GM12873 (cell line): ENCODE results near the gene TDRD3.
A peak's percentile ranks its signal among the peaks of the same experiment; 100 is the strongest.

Experiments used
- TF ChIP-seq, protein P1 (sequence below): IDR thresholded peaks from 2 replicates; pipeline ENCODE4 v1.5.1; 2012; ENCODE audit warnings: low read depth, mild to moderate bottlenecking, moderate library complexity, low read length, control low read depth; ENCODE audit not compliant: insufficient read depth; ENCODE audit errors: missing control alignments

Gene TDRD3

DNA sequence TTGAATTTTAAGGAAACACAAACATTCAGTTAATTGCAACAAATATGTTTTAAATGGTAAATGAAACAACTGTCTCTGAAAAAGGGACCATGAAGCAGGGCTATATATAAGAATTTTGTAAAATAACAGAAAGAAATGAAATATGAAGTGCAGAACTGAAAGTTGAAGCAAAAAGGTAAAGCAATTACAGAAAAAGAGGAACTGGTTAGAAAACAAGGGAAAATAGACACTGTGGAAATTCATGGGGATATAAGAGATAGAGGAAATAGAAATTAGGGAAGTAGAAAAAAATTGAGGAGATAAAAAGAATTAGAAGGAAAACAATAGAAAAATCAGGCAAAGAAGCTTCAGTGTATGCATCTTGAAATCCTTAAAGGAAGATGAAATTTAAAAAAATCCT, 40.0 kb upstream of the TDRD3 start:
- TF ChIP-seq, protein P1, sequence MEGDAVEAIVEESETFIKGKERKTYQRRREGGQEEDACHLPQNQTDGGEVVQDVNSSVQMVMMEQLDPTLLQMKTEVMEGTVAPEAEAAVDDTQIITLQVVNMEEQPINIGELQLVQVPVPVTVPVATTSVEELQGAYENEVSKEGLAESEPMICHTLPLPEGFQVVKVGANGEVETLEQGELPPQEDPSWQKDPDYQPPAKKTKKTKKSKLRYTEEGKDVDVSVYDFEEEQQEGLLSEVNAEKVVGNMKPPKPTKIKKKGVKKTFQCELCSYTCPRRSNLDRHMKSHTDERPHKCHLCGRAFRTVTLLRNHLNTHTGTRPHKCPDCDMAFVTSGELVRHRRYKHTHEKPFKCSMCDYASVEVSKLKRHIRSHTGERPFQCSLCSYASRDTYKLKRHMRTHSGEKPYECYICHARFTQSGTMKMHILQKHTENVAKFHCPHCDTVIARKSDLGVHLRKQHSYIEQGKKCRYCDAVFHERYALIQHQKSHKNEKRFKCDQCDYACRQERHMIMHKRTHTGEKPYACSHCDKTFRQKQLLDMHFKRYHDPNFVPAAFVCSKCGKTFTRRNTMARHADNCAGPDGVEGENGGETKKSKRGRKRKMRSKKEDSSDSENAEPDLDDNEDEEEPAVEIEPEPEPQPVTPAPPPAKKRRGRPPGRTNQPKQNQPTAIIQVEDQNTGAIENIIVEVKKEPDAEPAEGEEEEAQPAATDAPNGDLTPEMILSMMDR = no peak

DNA sequence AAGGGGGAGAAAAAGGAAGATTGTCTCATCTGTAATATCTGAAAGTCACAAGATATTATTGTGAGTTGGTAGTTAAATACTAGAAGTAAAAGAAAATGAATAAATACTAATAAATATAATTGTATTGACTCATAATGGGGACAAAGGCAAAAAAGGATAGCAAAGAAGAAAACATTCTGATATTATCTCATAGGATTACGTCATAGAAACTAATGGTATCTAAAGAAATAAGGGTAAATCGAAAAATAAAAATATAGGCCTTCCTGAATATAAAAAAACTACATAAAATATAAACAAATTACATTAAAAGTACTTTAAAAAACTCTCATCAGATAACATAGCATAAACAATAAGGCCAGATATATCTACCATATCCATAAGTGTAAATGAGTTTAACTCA, 38.6 kb upstream of the TDRD3 start:
- TF ChIP-seq, protein P1 = no peak

DNA sequence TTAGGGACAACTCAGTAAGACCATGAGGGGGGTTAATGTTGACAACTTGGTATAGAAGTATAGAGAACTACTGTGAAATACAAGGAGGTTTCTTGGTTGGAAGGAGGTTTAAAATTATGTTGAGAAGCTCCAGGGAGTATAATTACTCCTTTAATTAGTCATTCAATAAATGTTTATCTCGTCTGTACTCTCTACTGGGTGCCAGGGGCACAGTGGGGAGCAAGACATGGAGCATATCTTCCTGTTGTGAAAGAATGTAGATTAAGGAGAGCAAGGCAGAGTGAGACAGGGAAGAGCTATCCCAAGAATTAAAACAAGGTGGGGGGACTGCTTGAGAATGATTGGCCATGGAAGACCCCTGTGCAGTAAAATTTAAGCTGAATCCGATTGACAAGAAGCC, 33.7 kb upstream of the TDRD3 start:
- TF ChIP-seq, protein P1 = no peak

DNA sequence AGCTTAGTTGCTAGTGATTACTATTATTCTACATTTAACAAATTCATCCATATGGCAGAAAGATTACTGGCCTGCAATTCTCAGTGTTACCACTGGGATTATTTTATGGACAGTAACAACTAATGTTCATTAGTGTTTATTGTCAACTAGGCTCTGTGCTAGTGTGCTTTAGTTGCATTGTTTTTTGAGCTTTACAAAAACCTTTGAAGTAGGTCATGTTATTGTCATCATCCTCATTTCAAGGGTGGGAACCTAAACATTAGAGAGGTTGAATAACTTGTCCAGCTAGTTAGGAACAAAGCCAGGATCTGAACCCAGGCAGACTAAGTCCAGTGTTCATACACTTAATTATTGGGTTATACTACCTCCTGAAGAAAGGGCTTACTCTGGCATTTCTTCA, 27.8 kb upstream of the TDRD3 start:
- TF ChIP-seq, protein P1 = peak; percentile 32

DNA sequence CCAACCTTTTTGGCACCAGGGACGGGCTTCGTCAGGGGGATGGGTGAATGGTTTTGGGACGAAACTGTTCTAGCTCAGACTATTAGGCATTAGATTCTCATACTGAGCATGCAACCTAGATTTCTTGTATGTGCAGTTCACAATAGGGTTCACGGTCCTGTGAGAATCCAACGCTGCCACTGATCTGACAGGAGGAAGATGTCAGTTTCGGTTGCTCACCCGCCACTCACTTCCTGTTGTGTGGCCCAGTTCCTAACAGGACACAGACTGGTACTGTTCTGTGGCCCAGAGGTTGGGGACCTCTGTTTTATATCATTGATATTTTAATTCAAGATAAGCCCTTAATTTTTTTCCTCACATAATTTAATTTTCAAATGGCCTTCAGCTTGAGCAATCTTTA, 26.7 kb upstream of the TDRD3 start:
- TF ChIP-seq, protein P1 = no peak

DNA sequence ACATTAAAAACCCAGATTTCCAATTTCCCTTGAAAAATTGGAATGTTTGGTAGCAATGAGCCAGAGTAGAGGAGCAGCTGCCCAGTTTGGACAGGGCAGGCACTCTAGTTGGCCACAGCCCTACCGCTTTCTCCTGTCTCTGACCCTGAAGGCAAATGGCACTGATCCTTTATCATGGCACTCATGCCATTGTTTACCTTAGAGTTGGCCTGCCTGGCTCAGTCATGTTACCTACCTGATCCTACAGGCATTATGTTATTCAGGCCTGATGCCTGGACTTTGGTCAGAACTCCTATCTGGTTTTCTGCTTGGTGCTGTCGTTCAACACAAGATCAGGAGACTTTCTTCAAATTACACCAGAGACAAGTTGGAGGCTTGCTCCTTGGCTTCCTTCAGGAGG, 24.9 kb upstream of the TDRD3 start:
- TF ChIP-seq, protein P1 = no peak

DNA sequence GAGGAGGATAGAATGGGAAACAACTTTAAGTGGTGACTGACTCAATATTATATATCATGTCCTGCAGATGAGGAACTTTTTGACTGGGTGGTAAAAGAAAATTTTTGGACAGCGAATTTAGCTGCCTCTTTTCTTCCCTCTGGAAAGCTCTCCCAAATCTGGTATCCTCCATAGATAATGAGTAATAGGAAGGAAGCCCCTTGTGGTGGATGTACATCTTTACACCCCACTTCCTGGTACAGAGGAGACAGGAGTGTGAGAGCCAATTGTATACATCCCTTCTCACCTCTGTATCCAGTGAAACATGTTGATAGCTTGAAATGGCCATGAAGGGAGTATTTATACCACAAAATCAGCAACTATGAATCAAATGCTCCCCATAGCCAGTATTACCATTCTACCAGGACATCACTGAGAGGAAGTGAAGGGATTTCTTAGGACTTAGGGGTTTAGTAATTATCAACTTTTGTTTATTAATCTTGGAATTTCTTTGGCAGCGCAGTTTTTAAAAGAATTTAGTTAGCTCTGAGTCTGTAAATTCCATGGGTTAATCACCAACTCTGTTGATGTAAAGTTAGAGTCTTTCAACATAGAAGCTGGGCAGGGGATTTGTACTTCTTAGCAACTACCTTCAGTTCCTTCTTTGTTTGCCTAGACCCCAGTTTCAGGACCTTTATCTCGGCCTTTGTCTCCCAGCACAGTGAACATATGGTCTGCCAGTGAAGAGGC, 17.0 kb upstream of the TDRD3 start:
- TF ChIP-seq, protein P1 = peak; percentile 24
